CD4-positive, CD25-positive, alpha-beta regulatory T cell (primary cell): ENCODE data around the gene CHST11. TPM values are rescaled to one million over a fixed set of nuclear protein-coding genes. Genes with fewer than 3 reads are reported as not detected.

Source experiments
- ATAC-seq, 2 donors: fragments of 150-1000 bp; cut with Tn5 transposase; one replicate each; pipeline ENCODE4 v1.10.0; 2021; ENCODE audit warnings: low read depth in 2 of 2, moderate number of reproducible peaks in 2 of 2, moderate library complexity in 1 of 2
- DNase-seq, 3 donors: peaks; one replicate each; pipeline versions ENCODE4 v3.0.0 to v3.0.0-alpha.2; 2012 to 2022; ENCODE audit warnings: mixed read lengths in 1 of 3
- H3K27ac ChIP-seq: one replicate; pipeline ENCODE4 v1.7.0; 2013; ENCODE audit warnings: mild to moderate bottlenecking, low read length; ENCODE audit not compliant: insufficient read depth, poor library complexity, severe bottlenecking
- H3K27me3 ChIP-seq: one replicate; pipeline ENCODE4 v1.7.0; 2013; ENCODE audit warnings: low read length; ENCODE audit not compliant: control insufficient read depth, insufficient read depth
- H3K36me3 ChIP-seq: one replicate; pipeline ENCODE4 v1.7.0; 2013; ENCODE audit warnings: mild to moderate bottlenecking, low read length, moderate library complexity; ENCODE audit not compliant: control insufficient read depth, insufficient read depth
- H3K4me1 ChIP-seq: 2 replicates; pipeline ENCODE4 v1.7.0; 2013; ENCODE audit warnings: mild to moderate bottlenecking, low read length; ENCODE audit not compliant: insufficient read depth, control insufficient read depth, poor library complexity, severe bottlenecking
- H3K4me3 ChIP-seq: one replicate; pipeline ENCODE4 v1.7.0; 2013; ENCODE audit warnings: low read depth, mild to moderate bottlenecking, low read length, moderate library complexity
- H3K9me3 ChIP-seq, 2 experiments: 1 replicate in 1 of 2; 2 replicates in 1 of 2; pipeline ENCODE4 v1.7.0; 2013; ENCODE audit warnings: low read length in 2 of 2, mild to moderate bottlenecking in 1 of 2, moderate library complexity in 1 of 2; ENCODE audit not compliant: control insufficient read depth in 2 of 2
- H3K27ac Mint-ChIP-seq, 3 donors: one replicate each; pipeline ENCODE4 v1.8.0; 2020 to 2022; ENCODE audit warnings: mild to moderate bottlenecking in 3 of 3, mixed read lengths in 3 of 3, moderate library complexity in 2 of 3
- H3K27me3 Mint-ChIP-seq: one replicate; pipeline ENCODE4 v1.8.0; 2022; ENCODE audit warnings: mild to moderate bottlenecking, mixed read lengths
- H3K36me3 Mint-ChIP-seq: one replicate; pipeline ENCODE4 v1.8.0; 2020; ENCODE audit warnings: mixed read lengths
- H3K4me1 Mint-ChIP-seq, 4 donors: one replicate each; pipeline ENCODE4 v1.8.0; 2020 to 2022; ENCODE audit warnings: mixed read lengths in 4 of 4, mild to moderate bottlenecking in 1 of 4
- H3K4me3 Mint-ChIP-seq, 4 donors: one replicate each; pipeline ENCODE4 v1.8.0; 2020 to 2022; ENCODE audit warnings: mild to moderate bottlenecking in 4 of 4, mixed read lengths in 4 of 4, moderate library complexity in 3 of 4
- H3K9me3 Mint-ChIP-seq, 7 donors: one replicate each; pipeline ENCODE4 v1.8.0; 2020 to 2022; ENCODE audit warnings: mixed read lengths in 7 of 7, mild to moderate bottlenecking in 3 of 7, moderate library complexity in 2 of 7
- polyA plus RNA-seq, 4 donors: library from polyadenylated mRNA; unstranded; fragments of 300-500 nt; fragmentation: Illumina TruSeq; gene quantifications; one replicate each; pipeline ENCODE4 v1.2.3, GENCODE V29; 2021
- total RNA-seq: library from RNA; stranded (reverse); gene quantifications from one replicate; pipeline ENCODE4 v1.2.3, GENCODE V29; 2022

Gene CHST11
- total and polyA plus RNA-seq, 5 donors from 2014 or later, result 70.2 to 192 (median 105) TPM

DNA sequence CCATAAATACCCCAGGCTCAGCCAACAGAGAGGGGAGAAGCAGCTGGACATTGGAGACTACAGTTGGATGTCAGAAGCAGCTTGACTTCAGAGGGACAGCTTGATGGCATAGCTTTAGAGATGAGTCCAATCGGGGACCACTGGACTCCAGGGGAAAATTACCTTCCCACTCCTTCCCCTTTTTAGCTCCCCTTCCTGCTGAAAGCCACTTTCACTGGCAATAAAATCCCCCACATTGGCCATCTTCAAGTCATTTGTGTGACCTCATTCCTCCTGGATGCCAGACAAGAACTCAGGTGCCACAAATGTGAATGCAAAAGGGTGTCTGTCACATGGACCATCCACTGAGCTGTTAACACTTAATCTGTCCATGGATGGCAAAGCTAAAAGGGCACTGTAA lies 184.2 kb downstream of the CHST11 start:
- no peak overlapping the region for H3K4me3 Mint-ChIP-seq
- ATAC-seq, result no peak
- H3K27ac Mint-ChIP-seq, result peak overlapping the region; percentile 36 to 89 (median 70)

DNA sequence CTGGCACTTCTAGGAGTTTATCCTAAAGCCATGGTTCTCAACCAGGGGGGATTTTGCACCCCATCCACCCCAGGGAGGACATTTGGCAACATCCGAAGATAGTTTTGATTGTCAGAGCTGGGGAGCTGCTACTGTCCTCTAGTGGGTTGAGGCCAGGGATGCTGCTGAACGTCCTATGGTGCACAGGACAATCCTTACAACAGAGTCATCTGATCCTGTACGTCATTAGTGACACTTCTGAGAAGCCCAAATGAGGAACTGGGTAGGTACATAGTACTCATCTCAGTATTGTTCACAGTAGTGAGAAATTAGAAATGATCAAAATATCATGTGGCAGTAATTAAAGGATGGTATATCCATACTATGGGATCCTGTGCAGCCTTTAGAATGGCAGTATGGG lies 185.1 kb downstream of the CHST11 start:
- H3K4me1 Mint-ChIP-seq, result peaks cover 45 to 85% (median 66%) of the 10 kb centered on the region in 4 donors
- H3K27ac Mint-ChIP-seq, result peak overlapping the region; percentile 60 to 89 (median 67)
- ATAC-seq (peak; percentile 70 to 75), DNase-seq (no peak)
- no peaks in the 10 kb centered on the region for H3K27me3 Mint-ChIP-seq
- Histone ChIP-seq H3K4me3 (no peak overlapping the region), H3K36me3 (peaks cover 9% of the 10 kb centered on the region), H3K9me3 (no peaks in the 10 kb centered on the region), H3K4me1 (peaks cover 38% of the 10 kb centered on the region), H3K27ac (peak overlapping the region; percentile 34), H3K27me3 (no peaks in the 10 kb centered on the region)
- peak overlapping the region in 2 of 4 donors; percentile 9 to 28 for H3K4me3 Mint-ChIP-seq
- H3K36me3 Mint-ChIP-seq, result peaks cover 40% of the 10 kb centered on the region
- peaks cover 0 to 2% (median 0%) of the 10 kb centered on the region in 7 donors for H3K9me3 Mint-ChIP-seq

More for the DNA sequence above, 184.2 kb downstream of the CHST11 start:
- peaks cover 46% of the 10 kb centered on the region for H3K4me1 ChIP-seq
- H3K27me3 Mint-ChIP-seq, result no peaks in the 10 kb centered on the region
- no peaks in the 10 kb centered on the region for H3K9me3 ChIP-seq
- H3K36me3 ChIP-seq, result peaks cover 6% of the 10 kb centered on the region
- H3K4me3 ChIP-seq, result no peak overlapping the region
- peaks cover 52 to 85% (median 70%) of the 10 kb centered on the region in 4 donors for H3K4me1 Mint-ChIP-seq
- H3K9me3 Mint-ChIP-seq, result peaks cover 0 to 2% (median 0%) of the 10 kb centered on the region in 7 donors
- H3K27me3 ChIP-seq, result no peaks in the 10 kb centered on the region
- H3K27ac ChIP-seq, result no peak overlapping the region
- peaks cover 31% of the 10 kb centered on the region for H3K36me3 Mint-ChIP-seq
- no peak for DNase-seq

DNA sequence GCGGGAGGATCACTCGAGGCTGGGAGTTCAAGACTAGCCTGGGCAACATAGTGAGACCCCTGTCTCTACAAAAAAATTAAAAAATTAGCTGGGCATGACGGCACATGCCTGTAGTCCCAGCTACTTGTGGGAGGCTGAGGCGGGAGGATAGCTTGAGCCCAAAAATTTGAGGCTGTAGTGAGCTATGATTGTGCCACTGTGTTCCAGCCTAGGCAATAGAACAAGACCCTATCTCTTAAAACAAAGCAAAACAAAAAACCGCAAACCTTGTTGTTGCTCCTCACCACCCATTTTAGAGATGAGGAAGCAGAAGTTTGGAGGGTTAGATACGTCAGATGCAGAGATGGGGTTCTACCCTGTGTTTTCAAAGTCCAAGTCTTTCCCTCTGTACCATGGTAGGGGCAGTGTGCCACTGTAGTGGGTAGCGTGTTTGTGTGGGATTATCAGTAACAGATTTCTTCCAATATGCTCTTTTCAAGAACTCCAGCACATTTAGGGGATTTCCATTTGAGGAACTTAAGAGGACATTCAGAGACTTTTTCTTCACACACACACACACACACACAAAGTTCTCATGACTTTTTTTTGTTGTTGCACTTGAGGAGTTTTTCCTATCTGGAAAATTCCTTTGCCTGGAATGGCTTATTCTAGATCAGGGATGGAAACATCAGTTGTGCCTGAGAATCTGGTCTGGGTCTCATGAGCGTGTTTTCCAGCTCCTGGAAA lies 186.5 kb downstream of the CHST11 start:
- Histone ChIP-seq H3K4me3 (peak overlapping the region; percentile 49), H3K27ac (peak overlapping the region; percentile 48), H3K9me3 (no peaks in the 10 kb centered on the region), H3K4me1 (peaks cover 32% of the 10 kb centered on the region), H3K36me3 (peaks cover 15% of the 10 kb centered on the region), H3K27me3 (no peaks in the 10 kb centered on the region)
- Mint-ChIP-seq H3K27me3 (no peaks in the 10 kb centered on the region), H3K27ac (peak overlapping the region; percentile 51 to 89 (median 82)), H3K4me3 (peak overlapping the region; percentile 16 to 77 (median 66)), H3K36me3 (peaks cover 49% of the 10 kb centered on the region), H3K4me1 (peaks cover 45 to 83% (median 66%) of the 10 kb centered on the region in 4 donors), H3K9me3 (peaks cover 0 to 2% (median 0%) of the 10 kb centered on the region in 7 donors)
- ATAC-seq (peak in 1 of 2 donors; percentile 31), DNase-seq (peak in 1 of 3 donors; percentile 61)

DNA sequence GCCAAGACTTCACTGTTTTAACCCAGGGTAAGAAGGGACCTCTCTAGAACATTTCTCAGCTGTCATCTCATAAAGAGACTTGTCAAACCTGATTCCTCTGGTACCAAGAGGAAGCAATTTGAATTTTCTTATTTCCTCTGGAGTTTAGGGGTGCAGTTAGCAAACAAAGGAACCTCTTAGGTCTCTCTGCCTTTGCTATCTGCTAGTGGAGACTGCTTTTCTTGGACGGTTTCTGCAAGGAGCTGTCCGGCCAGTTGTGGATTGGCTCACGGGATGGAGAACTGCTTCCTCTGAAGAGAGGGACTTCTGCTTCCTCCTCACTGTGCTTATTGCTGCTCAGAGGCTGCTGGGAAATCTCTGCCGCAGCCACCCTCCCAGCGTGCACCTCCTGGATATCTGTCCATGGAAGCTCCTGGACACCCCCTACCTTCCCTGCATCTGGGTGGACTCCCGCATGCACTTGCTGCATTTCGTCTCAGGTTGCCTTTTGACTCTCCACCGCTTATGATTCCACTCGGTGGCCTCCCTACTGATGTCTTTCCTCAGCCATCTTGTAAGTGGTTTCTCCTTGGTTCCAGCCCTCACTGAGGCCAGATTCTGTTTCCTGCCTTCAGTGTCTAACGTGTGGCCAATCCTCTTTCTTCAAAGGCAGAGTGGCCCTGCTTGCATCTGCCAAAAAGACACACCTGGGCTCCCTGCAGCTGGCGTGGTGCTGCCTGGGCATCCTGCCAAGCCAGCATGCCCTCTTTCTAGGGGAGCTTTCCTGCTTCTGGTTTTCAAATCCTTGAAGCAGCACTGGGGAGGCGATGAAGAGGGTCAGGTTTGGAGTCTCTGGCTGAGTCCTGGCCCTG lies 187.3 kb downstream of the CHST11 start:
- DNase-seq, result peak in 1 of 3 donors; percentile 47
- Mint-ChIP-seq H3K4me3 (peak overlapping the region; percentile 55 to 77 (median 72)), H3K4me1 (peaks cover 43 to 83% (median 63%) of the 10 kb centered on the region in 4 donors)

DNA sequence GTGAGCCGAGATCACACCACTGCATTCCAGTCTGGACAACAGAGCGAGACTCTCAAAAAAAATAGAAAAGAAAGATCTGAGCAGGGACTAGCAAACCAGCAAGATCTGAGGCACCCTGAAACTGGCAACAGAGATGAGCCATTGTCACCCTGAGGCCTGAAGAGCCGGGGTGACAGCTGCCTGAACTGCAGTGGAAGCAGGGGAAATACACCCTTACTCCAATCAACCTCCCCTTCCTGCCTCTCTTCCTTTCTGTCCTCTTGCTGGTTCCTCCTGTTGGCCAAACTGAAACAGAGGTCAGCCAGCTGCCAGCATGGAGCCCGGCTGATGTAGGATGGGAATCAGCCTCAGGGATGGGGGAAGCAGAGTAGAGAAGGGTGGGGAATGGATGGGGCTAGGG lies 192.0 kb downstream of the CHST11 start:
- no peak for ATAC-seq
- H3K27ac ChIP-seq, result peak overlapping the region; percentile 7
- Mint-ChIP-seq H3K36me3 (peaks cover 40% of the 10 kb centered on the region), H3K27ac (peak overlapping the region in 1 of 3 donors; percentile 77), H3K4me3 (peak overlapping the region in 1 of 4 donors; percentile 87), H3K4me1 (peaks cover 35 to 81% (median 52%) of the 10 kb centered on the region in 4 donors), H3K9me3 (peaks cover 0 to 1% (median 0%) of the 10 kb centered on the region in 7 donors), H3K27me3 (no peaks in the 10 kb centered on the region)
- no peak for DNase-seq
- no peaks in the 10 kb centered on the region for H3K27me3 ChIP-seq
- H3K4me3 ChIP-seq, result no peak overlapping the region
- peaks cover 20% of the 10 kb centered on the region for H3K36me3 ChIP-seq
- peaks cover 13% of the 10 kb centered on the region for H3K4me1 ChIP-seq
- H3K9me3 ChIP-seq, result no peaks in the 10 kb centered on the region

More for the DNA sequence above, 187.3 kb downstream of the CHST11 start:
- no peak for ATAC-seq
- Histone ChIP-seq H3K4me1 (peaks cover 25% of the 10 kb centered on the region), H3K9me3 (no peaks in the 10 kb centered on the region), H3K27me3 (no peaks in the 10 kb centered on the region), H3K4me3 (peak overlapping the region; percentile 49), H3K27ac (peak overlapping the region; percentile 48), H3K36me3 (peaks cover 14% of the 10 kb centered on the region)
- H3K27me3 Mint-ChIP-seq, result no peaks in the 10 kb centered on the region
- peak overlapping the region; percentile 71 to 89 (median 82) for H3K27ac Mint-ChIP-seq
- H3K9me3 Mint-ChIP-seq, result peaks cover 0 to 2% (median 0%) of the 10 kb centered on the region in 7 donors
- peaks cover 46% of the 10 kb centered on the region for H3K36me3 Mint-ChIP-seq

DNA sequence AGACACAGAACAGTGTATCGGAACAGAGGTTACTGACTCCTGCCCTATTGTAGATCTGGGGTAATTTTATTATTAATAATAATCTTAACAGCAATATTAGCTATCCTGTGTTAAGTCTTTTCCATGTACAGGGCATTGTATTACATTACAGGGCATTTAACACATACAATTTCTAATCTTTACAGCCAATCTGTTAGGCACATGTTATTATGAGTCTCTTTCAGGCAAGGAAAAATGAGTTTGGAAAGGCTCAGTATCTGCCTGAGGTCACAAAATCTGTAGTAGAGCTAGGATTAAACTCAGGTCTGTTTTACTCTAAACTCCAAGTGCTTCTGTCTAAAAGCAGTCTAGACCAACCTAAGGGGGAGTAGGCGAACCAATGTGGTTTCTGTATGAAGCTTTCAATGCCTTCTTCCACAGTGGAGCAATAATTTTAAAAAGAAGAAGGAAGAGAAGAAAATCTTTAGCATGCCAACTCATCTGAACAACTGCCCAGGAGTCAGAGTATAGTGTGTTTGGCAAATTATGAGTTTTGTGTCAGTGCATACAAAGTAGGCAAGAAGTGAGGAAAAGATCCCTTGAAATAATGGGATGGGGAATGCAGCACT lies 192.6 kb downstream of the CHST11 start:
- H3K9me3 Mint-ChIP-seq, result peaks cover 0 to under 1% (median 0%) of the 10 kb centered on the region in 7 donors
- Histone ChIP-seq H3K9me3 (no peaks in the 10 kb centered on the region), H3K27ac (no peak overlapping the region), H3K4me3 (no peak overlapping the region), H3K27me3 (no peaks in the 10 kb centered on the region), H3K4me1 (peaks cover 8% of the 10 kb centered on the region), H3K36me3 (peaks cover 21% of the 10 kb centered on the region)
- DNase-seq (no peak), ATAC-seq (no peak)
- H3K36me3 Mint-ChIP-seq, result peaks cover 37% of the 10 kb centered on the region
- peaks cover 33 to 81% (median 52%) of the 10 kb centered on the region in 4 donors for H3K4me1 Mint-ChIP-seq
- no peak overlapping the region for H3K4me3 Mint-ChIP-seq
- no peaks in the 10 kb centered on the region for H3K27me3 Mint-ChIP-seq
- H3K27ac Mint-ChIP-seq, result peak overlapping the region; percentile 16 to 85 (median 53)

DNA sequence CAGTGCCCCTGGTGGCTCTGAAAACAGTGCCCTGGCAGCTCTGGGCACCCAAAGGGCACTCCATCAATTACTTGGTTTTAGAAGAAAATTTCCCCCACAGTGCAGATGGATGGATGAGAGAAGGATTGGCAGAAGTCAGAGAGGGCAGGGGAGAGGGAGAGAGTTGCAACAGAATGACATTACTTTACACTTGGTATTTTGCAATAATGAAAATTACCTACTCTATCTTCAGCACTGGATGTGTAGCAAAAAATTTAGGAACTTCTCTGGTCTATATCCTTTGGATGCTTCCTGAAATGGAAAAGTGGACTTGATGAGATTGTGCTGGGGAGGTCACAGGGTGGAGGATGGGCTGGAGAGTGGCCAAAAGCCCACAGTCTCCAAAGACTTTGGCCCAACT lies 193.2 kb downstream of the CHST11 start:
- H3K27ac Mint-ChIP-seq, result peak overlapping the region in 1 of 3 donors; percentile 85
- H3K9me3 Mint-ChIP-seq, result no peaks in the 10 kb centered on the region
- ATAC-seq (no peak), DNase-seq (no peak)
- no peaks in the 10 kb centered on the region for H3K9me3 ChIP-seq
- H3K4me3 ChIP-seq, result no peak overlapping the region
- no peaks in the 10 kb centered on the region for H3K27me3 ChIP-seq
- H3K4me1 ChIP-seq, result peaks cover 4% of the 10 kb centered on the region
- H3K27ac ChIP-seq, result peak overlapping the region; percentile 17
- H3K36me3 ChIP-seq, result peaks cover 21% of the 10 kb centered on the region
- peaks cover 33% of the 10 kb centered on the region for H3K36me3 Mint-ChIP-seq
- peaks cover 32 to 82% (median 50%) of the 10 kb centered on the region in 4 donors for H3K4me1 Mint-ChIP-seq
- no peaks in the 10 kb centered on the region for H3K27me3 Mint-ChIP-seq
- H3K4me3 Mint-ChIP-seq, result no peak overlapping the region
